Amniotic epithelial cell (primary cell): ENCODE results near the gene CDH23.
A peak's percentile ranks its signal among the peaks of the same experiment; 100 is the strongest.

Experiments used
- DNase-seq: peaks from one replicate; pipeline ENCODE4 v3.0.0-alpha.2; 2010; ENCODE audit warnings: low read depth

CDH23 gene

DNA sequence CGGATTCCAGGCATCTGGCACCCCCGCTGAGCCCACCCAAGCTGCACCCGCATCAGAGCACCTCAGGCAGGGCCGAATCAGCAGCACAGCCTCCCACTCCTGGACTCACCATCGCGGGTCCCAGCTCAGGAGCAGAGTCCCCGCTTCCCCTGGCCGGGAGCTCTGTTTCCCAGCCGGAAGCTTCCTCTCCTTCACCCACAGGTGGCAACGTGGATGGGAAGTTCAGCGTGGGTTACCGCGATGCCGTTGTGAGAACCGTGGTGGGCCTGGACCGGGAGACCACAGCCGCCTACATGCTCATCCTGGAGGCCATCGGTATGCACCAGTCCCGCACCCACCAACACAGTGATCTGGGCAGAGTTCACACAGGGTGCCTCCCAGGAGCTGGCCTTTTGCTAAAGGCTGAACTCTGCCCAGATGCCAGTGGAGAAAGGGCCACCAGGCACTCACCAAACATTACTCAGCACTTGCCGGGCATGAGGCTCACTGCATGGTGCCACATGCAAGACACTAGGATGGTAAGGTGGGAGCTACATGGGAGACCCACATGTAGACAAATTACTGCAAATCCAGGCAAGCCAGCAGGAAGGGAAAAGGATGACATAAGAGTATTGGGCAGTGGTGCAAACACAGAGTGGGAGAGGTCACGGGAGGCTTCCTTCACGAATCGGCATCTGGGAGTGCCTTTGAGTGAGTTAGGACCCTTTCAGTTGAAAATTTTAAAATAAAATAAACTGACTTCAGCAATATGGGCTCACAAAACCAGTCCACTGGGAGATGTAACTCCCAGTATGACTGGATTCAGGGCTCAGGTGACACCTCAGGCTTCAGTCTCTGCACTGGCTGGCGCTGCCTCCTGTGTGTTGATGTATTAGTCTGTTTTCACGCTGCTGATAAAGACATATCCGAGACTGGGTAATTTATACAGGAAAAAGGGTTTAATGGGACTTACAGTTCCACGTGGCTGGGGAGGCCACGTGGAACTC lies 312.5 kb downstream of the CDH23 start:
- DNase-seq = no peak

DNA sequence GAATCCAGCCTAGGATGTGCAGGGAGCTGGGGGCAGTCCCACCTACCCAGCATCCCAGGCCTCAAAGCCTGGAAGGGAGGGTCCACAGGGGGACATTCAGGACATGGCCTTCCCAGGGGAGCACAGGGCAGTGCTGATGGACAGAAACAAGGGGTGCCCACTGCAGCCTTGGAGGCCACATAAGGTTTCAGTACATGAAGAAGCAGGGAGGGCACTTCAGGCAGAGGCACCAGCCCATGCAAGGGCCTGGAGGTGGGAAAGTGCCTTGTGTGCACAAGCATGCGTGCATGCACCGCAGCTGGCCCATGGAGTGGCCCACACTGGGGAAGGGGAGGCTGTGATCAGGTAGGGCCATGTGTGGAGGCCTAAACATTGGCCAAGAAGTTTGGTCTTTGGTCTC lies 313.8 kb downstream of the CDH23 start:
- DNase-seq = no peak

DNA sequence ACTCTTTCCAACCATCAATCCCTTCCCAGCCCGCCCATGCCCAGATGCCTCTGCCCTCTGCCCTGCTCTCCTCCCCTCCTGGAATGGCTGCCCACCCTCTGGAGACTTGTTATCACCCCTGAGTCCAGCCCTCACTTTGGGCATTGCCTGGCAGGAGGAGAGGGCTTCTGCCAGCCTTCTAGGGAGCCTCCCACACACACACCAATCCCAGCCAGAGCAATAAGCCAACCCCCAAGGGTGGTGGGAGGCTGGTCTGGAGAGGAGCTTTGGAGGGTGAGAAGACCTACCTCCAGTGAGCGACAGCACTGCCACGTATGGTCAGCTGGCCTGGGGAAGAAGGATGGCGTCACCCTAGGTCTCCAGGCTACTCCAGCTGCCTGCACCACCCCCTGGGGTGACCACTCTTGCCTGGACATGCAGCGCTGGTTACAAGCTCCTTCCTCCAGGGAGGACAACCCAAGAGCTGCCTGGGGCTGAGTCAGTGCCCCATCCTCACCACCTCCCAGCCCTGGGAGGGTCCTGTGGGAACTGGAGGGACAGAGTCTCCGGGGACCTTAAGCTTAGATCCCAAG lies 314.4 kb downstream of the CDH23 start:
- DNase-seq = no peak

GRCh38 chr10:71712170-71712569 lies 315.4 kb downstream of the CDH23 start:
- DNase-seq = no peak

- no peak for DNase-seq
Observed at GRCh38 chr10:71712572-71713134, 315.9 kb downstream of the CDH23 start.

DNA sequence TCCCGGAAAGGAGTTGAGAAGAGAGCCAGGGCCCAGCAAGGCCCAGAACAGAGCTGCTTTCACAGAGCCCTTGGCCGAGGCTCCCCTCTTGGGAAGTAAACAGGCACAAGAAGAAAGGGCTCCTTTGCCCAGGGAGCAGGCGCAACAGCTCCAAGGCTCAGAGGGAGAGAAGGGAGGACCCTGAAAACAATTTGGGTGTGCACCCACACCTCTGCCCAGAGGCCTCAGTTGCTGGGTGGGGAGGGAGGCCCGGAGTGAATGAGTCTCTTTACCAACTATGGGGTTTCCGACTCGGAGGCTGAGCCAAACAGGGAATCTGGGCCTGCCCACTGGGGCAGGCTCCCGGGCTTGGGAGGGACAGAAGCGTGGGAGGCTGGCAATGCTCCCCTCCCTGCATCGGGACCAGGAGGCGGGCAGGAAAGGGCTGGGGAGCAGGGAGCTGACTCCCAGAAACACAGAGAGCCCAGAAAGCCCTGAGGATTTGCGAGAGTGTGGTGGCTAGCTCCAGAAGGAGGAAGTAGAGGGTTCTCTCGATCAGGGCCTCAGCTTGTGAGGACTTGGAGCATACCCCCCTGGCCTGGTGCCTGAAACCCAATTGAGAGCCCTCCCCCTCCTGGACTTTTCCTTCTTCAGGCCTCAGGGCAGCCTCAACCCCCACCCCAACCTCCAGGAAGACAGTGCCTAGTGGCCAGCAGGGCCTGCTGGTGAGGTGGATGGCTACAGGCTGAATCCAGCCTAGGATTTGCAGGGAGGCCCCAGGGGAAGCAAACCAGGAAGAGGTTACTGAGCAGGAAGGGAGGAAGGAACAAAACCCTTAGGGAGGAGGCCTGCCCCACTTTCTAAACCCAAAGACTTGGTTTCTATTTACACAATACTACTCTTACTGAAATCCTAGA lies 316.7 kb downstream of the CDH23 start:
- peak; percentile 91 for DNase-seq

- no peak for DNase-seq
Observed at GRCh38 chr10:71714031-71714410, 317.3 kb downstream of the CDH23 start.

GRCh38 chr10:71714592-71714991 lies 317.9 kb downstream of the CDH23 start:
- DNase-seq = no peak

- DNase-seq = no peak
Observed at GRCh38 chr10:71715026-71715425, 318.3 kb downstream of the CDH23 start.

DNA sequence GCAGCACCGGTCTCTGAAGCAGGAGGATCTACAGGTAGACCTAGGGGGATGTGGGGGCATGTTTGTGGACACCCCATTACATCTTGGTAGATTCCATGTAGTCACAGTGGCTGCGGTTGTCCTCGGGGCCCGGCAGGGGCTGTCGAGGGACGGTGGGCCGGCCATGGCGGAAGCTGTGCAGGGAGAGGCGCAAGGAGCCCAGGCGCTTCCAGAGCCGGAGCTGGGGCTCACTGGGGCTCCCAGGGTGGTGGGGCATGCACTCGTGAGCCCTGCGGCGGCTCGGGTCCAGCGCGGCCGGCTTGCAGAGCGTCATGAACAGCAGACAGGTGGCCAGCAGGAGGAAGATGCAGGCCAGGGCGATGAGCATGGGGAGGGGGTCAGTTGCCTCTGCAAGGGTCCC lies 319.1 kb downstream of the CDH23 start:
- no peak for DNase-seq

GRCh38 chr10:71716426-71716825 lies 319.7 kb downstream of the CDH23 start:
- no peak for DNase-seq

- DNase-seq = no peak
Observed at GRCh38 chr10:71717056-71717455, 320.3 kb downstream of the CDH23 start.

DNA sequence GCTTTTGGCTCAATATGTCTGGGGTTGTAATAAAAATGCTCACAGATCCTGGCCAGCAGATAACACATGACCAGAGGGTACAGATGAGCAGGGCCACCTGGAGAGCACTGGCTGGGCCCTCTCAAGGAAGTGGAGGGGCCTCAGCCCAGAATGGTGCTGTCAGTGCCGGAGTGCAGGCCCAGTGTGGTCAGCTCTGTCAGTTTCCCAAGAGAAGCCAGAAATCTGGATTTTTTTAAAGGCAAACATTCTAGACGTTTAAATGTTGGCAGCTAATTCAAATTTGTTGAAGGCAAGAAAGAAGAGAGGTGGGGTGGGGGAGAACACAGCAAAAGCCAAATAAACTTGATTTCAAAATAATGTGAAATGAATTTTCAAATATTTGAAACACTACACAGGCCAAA lies 320.8 kb downstream of the CDH23 start:
- DNase-seq = no peak

DNA sequence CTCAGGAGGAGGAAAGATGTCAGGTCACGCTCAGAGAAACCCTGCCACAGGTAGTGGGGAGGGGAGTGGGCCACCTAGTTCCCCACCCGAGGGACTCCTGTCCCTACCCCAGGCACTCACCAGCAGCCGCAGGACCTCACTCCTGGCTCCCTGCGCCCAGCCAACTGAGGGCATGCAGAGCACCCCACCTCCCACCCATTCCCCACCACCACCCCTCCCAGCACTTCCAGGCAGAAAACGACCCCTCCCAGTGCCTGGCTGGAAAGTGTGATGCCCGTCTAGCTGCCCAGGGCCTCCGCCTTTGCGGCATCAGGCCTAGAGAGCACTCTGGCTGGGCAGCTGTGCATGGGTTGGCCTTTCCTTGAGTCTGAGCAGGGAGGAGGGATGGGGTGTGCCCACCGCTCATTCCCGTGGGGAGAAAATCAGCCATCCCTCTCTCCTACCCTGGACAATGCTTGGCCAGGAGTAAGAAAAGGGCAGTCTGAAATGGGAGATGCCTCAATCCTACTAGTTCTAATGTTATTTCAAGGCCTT lies 321.5 kb downstream of the CDH23 start:
- DNase-seq = no peak

- DNase-seq = no peak
Observed at GRCh38 chr10:71719042-71719441, 322.3 kb downstream of the CDH23 start.

DNA sequence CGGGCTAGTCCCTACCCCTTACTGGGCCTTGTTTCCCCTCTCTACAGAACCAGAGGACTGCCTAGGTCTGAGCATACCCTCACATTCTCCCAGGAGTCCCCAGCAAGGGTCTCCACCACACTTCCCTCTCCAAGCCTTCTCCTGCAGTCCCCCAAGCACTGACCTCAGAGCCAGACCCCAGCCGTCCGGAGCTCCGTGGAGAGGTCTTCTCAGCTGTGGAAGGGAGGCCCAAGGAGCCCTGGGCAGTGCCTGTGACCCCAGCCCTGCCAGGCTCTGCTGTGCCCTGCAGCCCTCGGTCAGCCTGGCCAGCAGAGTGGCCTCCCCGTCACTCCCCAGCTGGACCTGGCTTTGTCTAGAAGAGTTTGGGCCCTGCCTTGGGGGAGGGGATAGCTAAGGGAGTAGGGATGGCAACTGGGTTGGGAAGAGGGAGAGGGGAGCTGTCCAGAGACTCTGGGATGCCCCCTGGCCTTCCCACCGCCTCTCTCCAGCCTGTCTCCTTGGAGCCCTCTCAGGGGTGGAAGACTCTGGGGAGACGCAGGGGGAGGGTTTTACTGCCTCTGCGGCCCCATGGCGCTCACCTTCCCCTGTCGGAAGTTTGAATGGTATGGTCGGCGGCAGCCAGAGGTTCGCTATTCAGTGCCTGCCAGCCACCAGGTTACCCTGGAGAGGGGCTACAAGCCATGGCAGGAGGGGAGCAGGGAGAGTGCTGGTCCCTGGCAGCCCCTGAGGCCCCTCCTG lies 322.9 kb downstream of the CDH23 start, which contains the start of gene C10orf105:
Gene C10orf105, minus strand, starts transcription at position 315 of the 738 bp plus-strand sequence. CDS start 3,441 bp downstream, outside the sequence.
- DNase-seq = no peak

DNA sequence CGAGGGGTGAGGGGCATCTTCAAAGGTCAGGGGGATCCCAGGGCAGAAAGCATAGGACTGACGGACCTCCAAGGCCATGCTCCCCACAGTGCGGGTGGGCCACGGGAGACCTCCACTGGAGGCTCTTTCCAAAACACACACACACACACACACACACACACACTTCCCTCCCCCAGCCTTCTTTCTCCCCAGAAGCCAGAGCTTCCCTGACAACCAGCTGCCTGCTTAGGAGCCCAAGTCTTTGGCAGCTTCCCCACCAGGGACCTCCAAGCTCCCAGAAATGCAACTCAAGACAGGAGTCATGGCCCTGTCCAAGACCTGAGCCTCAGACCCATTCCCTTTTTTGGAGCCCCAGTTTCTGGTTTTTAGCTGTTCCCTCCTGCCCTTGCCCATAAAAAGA lies 323.6 kb downstream of the CDH23 start:
- no peak for DNase-seq

GRCh38 chr10:71721313-71721712 lies 324.6 kb downstream of the CDH23 start:
- no peak for DNase-seq

- no peak for DNase-seq
Observed at GRCh38 chr10:71722849-71723248, 326.1 kb downstream of the CDH23 start.

- no peak for DNase-seq
Observed at GRCh38 chr10:71723311-71723710, 326.6 kb downstream of the CDH23 start.

- no peak for DNase-seq
Observed at GRCh38 chr10:71724539-71724938, 327.8 kb downstream of the CDH23 start.
